SK-N-MC (cell line): ENCODE data around the gene PTPRM.

Source experiments
- EZH2 ChIP-seq: fragments of 200-600 bp; sonication (generic); IDR thresholded peaks from one replicate; pipeline ENCODE4 v1.6.1; 2017; ENCODE audit warnings: antibody characterized with exemption
- POLR2AphosphoS5 ChIP-seq: IDR thresholded peaks from 2 replicates; pipeline ENCODE4 v1.6.1; 2012; ENCODE audit warnings: mild to moderate bottlenecking, low read depth, low read length, borderline replicate concordance

DNA sequence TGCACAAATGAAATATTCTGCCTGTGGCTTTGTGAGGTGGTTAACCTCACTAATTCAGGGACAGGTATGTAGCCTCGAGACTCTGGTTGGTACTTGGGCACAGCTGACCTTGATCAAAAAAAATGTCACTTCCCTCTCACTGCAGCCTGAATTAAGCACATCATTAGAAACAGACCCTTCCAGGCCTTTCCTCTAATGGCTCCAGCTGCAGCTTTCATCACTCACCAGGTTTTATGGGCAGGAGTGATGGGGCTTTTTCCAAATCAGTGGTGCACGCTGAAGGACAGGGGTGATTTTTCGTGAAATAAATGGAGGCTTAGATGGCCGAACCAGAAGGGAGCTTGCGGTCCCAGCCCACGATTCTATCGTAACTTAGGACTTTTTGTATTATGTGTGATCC is 829.1 kb downstream of the PTPRM start:
- TF ChIP-seq POLR2AphosphoS5, result no peak
- TF ChIP-seq EZH2, result no peak
